Neural progenitor cell (in vitro differentiated cells): Measurements from ENCODE around the gene BRSK2.

Experiments used
- CTCF ChIP-seq: fragments of 200-600 bp; sonication (generic); IDR thresholded peaks from 2 replicates; pipeline ENCODE4 v1.5.1; 2017; ENCODE audit warnings: antibody characterized with exemption, mild to moderate bottlenecking
- EZH2 ChIP-seq: fragments of 200-600 bp; sonication (generic); IDR thresholded peaks from 2 replicates; pipeline ENCODE4 v1.6.1; 2017; ENCODE audit warnings: antibody characterized with exemption, mild to moderate bottlenecking, moderate library complexity

GRCh38 chr11:1350086-1350725 is 39.5 kb upstream of the BRSK2 start:
- TF ChIP-seq CTCF (no peak), EZH2 (no peak)
